Fibroblast of mammary gland (primary cell): ENCODE data around the gene TTC33.
A peak's percentile ranks its signal among the peaks of the same experiment; 100 is the strongest.

ENCODE experiments used
- DNase-seq: peaks from one replicate; pipeline ENCODE4 v3.0.0-alpha.2; 2010; ENCODE audit warnings: low read depth
- H3K4me3 ChIP-seq: 2 replicates; pipeline ENCODE4 v1.5.1; 2011; ENCODE audit warnings: low read depth, mild to moderate bottlenecking, low read length, moderate library complexity; ENCODE audit not compliant: control insufficient read depth
- CTCF ChIP-seq: conservative IDR thresholded peaks from 2 replicates; pipeline ENCODE4 v1.5.1; 2011; ENCODE audit warnings: low read depth, low read length, inconsistent platforms; ENCODE audit not compliant: control insufficient read depth, insufficient read depth

The TTC33 gene

GRCh38 chr5:40690267-40690666 is 65.5 kb downstream of the TTC33 start:
- no peak for TF ChIP-seq CTCF
- H3K4me3 ChIP-seq: no peak overlapping the region
- no peak for DNase-seq

GRCh38 chr5:40689438-40689837 is 66.3 kb downstream of the TTC33 start:
- peak; percentile 99 for DNase-seq
- TF ChIP-seq CTCF: no peak

GRCh38 chr5:40688996-40689395 is 66.8 kb downstream of the TTC33 start:
- H3K4me3 ChIP-seq: no peak overlapping the region
- no peak for TF ChIP-seq CTCF
- DNase-seq: no peak

More at GRCh38 chr5:40689438-40689837, 66.3 kb downstream of the TTC33 start:
- H3K4me3 ChIP-seq: no peak overlapping the region

GRCh38 chr5:40688127-40688761 is 67.5 kb downstream of the TTC33 start:
- DNase-seq: peak; percentile 90
- TF ChIP-seq CTCF: peak; percentile 91
- no peak overlapping the region for H3K4me3 ChIP-seq

GRCh38 chr5:40687321-40687720 is 68.4 kb downstream of the TTC33 start:
- TF ChIP-seq CTCF: no peak
- H3K4me3 ChIP-seq: no peak overlapping the region
- no peak for DNase-seq

- H3K4me3 ChIP-seq: no peak overlapping the region
- DNase-seq: no peak
- TF ChIP-seq CTCF: no peak
Observed at GRCh38 chr5:40685976-40686486, 69.7 kb downstream of the TTC33 start.
